ENCODE measurements around the gene PROK2. TPM values are rescaled to one million over a fixed set of nuclear protein-coding genes. Genes with fewer than 3 reads are reported as not detected.

Gene PROK2
- total and polyA plus RNA-seq, 2 donors (not counting 1 experiment from before 2014, with no cell fraction given), result 0.06 TPM; not detected in 1

DNA sequence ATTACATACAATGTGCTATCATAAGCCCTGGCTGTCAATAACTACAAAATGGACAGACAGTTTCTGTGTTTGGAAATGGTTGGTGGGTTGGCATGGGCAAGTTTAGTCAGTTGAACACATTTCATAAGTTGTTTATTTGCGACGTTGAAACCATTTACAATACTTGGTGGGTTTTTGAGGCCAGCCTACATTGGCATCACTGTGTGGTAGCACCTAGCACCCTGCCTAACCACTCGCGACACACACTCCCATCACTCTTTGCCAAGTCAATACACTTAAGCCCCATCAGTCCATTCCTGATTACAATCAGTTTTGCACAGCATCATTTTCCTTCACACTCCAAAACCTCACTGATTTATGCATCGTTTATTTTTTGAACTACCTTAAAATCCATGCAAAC, 13.8 kb downstream of the PROK2 start:
- no peak overlapping the region for H3K9ac ChIP-seq (ENCODE audit: low read length)
- intact Hi-C loops (cut with micrococcal nuclease), result no loop called here
- no peak overlapping the region for H3K4me2 ChIP-seq (replicated peaks; ENCODE audit: low read depth, low read length, poor library complexity, severe bottlenecking)
- H4K20me1 ChIP-seq (ENCODE audit: control insufficient read depth, insufficient read depth, low read length, poor library complexity, severe bottlenecking), result no peaks in the 10 kb centered on the region
- Mint-ChIP-seq H3K27ac (no peak overlapping the region), H3K9me3 (ENCODE audit: insufficient read depth) (no peaks in the 10 kb centered on the region), H3K4me3 (no peak overlapping the region), H3K27me3 (peaks cover 10% of the 10 kb centered on the region), H3K4me1 (no peaks in the 10 kb centered on the region)
- H2AFZ ChIP-seq (ENCODE audit: insufficient read depth, low read depth, low read length, poor library complexity, severe bottlenecking), result no peak overlapping the region
- H3K4me1 ChIP-seq (ENCODE audit: control insufficient read depth in 2 of 2, insufficient read depth in 2 of 2, low read length in 2 of 2), result no peaks in the 10 kb centered on the region
- DNase-seq (no peak), ATAC-seq (ENCODE audit: low read depth) (no peak)
- no peaks in the 10 kb centered on the region for H3K36me3 ChIP-seq (replicated peaks in 1 of 2; ENCODE audit: control extremely low read depth in 1 of 2, control insufficient read depth in 1 of 2, extremely low read depth in 1 of 2, insufficient read depth in 2 of 2, low read length in 1 of 2)
- POLR2A ChIA-PET, result no interaction called here
- TF ChIP-seq, protein P1, sequence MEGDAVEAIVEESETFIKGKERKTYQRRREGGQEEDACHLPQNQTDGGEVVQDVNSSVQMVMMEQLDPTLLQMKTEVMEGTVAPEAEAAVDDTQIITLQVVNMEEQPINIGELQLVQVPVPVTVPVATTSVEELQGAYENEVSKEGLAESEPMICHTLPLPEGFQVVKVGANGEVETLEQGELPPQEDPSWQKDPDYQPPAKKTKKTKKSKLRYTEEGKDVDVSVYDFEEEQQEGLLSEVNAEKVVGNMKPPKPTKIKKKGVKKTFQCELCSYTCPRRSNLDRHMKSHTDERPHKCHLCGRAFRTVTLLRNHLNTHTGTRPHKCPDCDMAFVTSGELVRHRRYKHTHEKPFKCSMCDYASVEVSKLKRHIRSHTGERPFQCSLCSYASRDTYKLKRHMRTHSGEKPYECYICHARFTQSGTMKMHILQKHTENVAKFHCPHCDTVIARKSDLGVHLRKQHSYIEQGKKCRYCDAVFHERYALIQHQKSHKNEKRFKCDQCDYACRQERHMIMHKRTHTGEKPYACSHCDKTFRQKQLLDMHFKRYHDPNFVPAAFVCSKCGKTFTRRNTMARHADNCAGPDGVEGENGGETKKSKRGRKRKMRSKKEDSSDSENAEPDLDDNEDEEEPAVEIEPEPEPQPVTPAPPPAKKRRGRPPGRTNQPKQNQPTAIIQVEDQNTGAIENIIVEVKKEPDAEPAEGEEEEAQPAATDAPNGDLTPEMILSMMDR (IDR thresholded peaks at IDR 0.05), result no peak
- no peak for TF ChIP-seq EZH2 (IDR thresholded peaks at IDR 0.05; ENCODE audit: borderline replicate concordance, insufficient read depth, low read depth, low read length, poor library complexity, severe bottlenecking)
- H3K79me2 ChIP-seq (ENCODE audit: control insufficient read depth, insufficient read depth, low read length), result no peaks in the 10 kb centered on the region
- H3K27ac ChIP-seq (ENCODE audit: low read length in 2 of 2), result no peak overlapping the region
- no peaks in the 10 kb centered on the region for H3K9me3 ChIP-seq (ENCODE audit: control extremely low read depth in 1 of 3, control insufficient read depth in 2 of 3, insufficient read depth in 1 of 3, low read length in 2 of 3)
- H3K4me3 ChIP-seq (ENCODE audit: control extremely low read depth in 1 of 5, extremely low read depth in 1 of 5, insufficient read depth in 1 of 5, low read depth in 2 of 5, low read length in 4 of 5), result no peak overlapping the region
- H3K27me3 ChIP-seq (replicated peaks in 1 of 4; ENCODE audit: control extremely low read depth in 1 of 4, control insufficient read depth in 3 of 4, insufficient read depth in 4 of 4, low read length in 3 of 4), result peaks cover 0 to 4% (median 0%) of the 10 kb centered on the region in 4 experiments
- CTCF ChIA-PET, result no interaction called here
- 96% methylated on average over 4 of the region's 5 CpGs for WGBS (ENCODE audit: insufficient coverage)

DNA sequence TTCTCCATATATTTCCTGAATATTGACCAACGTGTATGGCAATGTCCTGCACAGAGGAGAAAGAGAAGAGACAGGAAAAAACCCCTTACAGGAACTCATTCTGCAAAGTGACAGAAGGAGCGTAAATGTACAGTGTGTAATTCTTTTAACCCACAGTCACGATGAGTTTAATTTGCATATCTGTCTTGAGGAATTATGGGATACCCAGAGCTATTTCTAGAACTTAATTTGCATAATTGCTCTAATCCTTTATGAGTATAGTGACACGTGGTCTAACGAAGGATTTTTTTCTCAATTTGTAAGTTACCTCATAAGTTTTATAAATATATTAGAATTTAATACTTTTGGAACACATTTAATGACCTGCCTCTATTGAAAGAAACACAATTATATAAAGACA, 21.5 kb downstream of the PROK2 start:
- Histone ChIP-seq H4K20me1 (ENCODE audit: control insufficient read depth, insufficient read depth, low read length, poor library complexity, severe bottlenecking) (no peaks in the 10 kb centered on the region), H3K9ac (ENCODE audit: low read length) (no peak overlapping the region), H3K4me1 (ENCODE audit: control insufficient read depth in 2 of 2, insufficient read depth in 2 of 2, low read length in 2 of 2) (no peaks in the 10 kb centered on the region), H3K27ac (ENCODE audit: low read length in 2 of 2) (no peak overlapping the region), H3K79me2 (ENCODE audit: control insufficient read depth, insufficient read depth, low read length) (no peaks in the 10 kb centered on the region), H3K9me3 (ENCODE audit: control extremely low read depth in 1 of 3, control insufficient read depth in 2 of 3, insufficient read depth in 1 of 3, low read length in 2 of 3) (peaks cover 0 to 9% (median 0%) of the 10 kb centered on the region in 3 donors), H3K4me2 (replicated peaks; ENCODE audit: low read depth, low read length, poor library complexity, severe bottlenecking) (no peak overlapping the region), H3K36me3 (replicated peaks in 1 of 2; ENCODE audit: control extremely low read depth in 1 of 2, control insufficient read depth in 1 of 2, extremely low read depth in 1 of 2, insufficient read depth in 2 of 2, low read length in 1 of 2) (no peaks in the 10 kb centered on the region), H3K27me3 (replicated peaks in 1 of 4; ENCODE audit: control extremely low read depth in 1 of 4, control insufficient read depth in 3 of 4, insufficient read depth in 4 of 4, low read length in 3 of 4) (peaks cover 0 to 14% (median 3%) of the 10 kb centered on the region in 4 experiments), H3K4me3 (ENCODE audit: control extremely low read depth in 1 of 5, extremely low read depth in 1 of 5, insufficient read depth in 1 of 5, low read depth in 2 of 5, low read length in 4 of 5) (no peak overlapping the region), H2AFZ (ENCODE audit: insufficient read depth, low read depth, low read length, poor library complexity, severe bottlenecking) (no peak overlapping the region)
- Mint-ChIP-seq H3K27me3 (peaks cover 29% of the 10 kb centered on the region), H3K27ac (no peak overlapping the region), H3K9me3 (ENCODE audit: insufficient read depth) (no peaks in the 10 kb centered on the region), H3K4me1 (no peaks in the 10 kb centered on the region), H3K4me3 (no peak overlapping the region)
- DNase-seq, result no peak
- no peak for ATAC-seq (ENCODE audit: low read depth)
- TF ChIP-seq, protein P1 (IDR thresholded peaks at IDR 0.05), result no peak
- TF ChIP-seq EZH2 (IDR thresholded peaks at IDR 0.05; ENCODE audit: borderline replicate concordance, insufficient read depth, low read depth, low read length, poor library complexity, severe bottlenecking), result no peak
- intact Hi-C loops (cut with micrococcal nuclease), result no loop called here
- CTCF ChIA-PET, result no interaction called here
- POLR2A ChIA-PET, result no interaction called here
- WGBS (ENCODE audit: insufficient coverage), result no CpG with 5 or more reads among the region's 5 CpGs

Measured in B cell (primary cell).